ENCODE results near the gene TMEM185A. TPM values are rescaled to one million over a fixed set of nuclear protein-coding genes. Genes with fewer than 3 reads are reported as not detected.
"Not testable (repeated sequence)": the region's sequence is repeated elsewhere in the genome, so short reads cannot be mapped to it uniquely, and the experiment has no call there.

TMEM185A gene
- polyA plus RNA-seq (ENCODE audit: insufficient read length in 4 of 4), result 10 to 100 TPM; 40.8 to 57.4 (median 47.5) TPM

GRCh38 chrX:149631234-149632165 is at the start of gene TMEM185A:
Gene TMEM185A, minus strand, starts transcription at chrX:149631792. Its CDS starts 212 bp downstream, at chrX:149631580.
- DNase-seq (ENCODE audit: low read depth in 4 of 4, low spot score in 3 of 4), result peak in 3 of 4 donors; percentile 14 to 29 (median 18)

DNA sequence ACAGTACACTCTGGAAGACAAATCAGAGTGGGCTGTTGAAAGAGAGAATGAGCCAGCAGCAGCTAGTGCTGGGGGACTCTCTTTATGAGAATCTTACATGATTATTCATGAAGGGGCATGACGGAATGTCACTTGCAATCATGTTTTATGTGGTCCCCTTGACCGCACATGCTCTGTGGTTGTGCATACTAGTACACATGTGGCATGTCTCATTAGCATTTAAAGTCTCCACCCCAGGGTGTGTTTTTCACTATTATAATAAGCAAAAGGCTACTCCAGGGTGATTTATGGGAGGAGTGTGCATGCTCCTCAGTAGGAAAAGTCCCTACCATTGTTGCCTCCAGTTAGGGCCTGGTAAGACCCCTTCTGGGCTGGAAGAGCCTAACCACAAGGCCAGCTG is 49.6 kb upstream of the TMEM185A start:
- DNase-seq (ENCODE audit: low read depth in 4 of 4, low spot score in 3 of 4), result no peak

DNA sequence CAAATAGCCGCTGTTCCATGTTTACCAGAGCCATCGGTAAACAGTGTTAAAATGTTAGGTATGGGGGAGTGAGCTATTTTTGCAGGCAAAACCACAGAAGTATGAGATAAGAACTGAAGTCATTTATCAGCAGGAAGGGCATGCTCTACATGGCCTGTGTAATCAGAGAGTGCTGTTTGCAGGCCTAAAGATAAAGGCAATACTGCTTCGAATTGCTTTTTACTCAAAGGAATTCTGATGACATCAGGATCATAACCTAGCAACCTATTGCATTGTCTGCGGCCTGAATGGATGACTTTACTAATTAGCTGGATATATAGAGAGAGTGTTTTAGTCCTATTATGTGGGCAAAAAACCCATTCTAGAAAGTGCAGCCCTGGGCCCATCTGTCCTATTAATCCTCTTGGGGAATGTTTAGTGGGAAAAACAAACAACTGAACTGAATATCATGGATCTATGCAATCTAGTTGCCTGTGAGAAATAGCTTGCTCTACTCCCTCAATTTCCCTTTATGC is 47.6 kb upstream of the TMEM185A start:
- DNase-seq (ENCODE audit: low read depth in 4 of 4, low spot score in 3 of 4), result not testable (repeated sequence)

- DNase-seq (ENCODE audit: low read depth in 4 of 4, low spot score in 3 of 4), result not testable (repeated sequence)
Observed at GRCh38 chrX:149675554-149675953, 44.0 kb upstream of the TMEM185A start.

DNA sequence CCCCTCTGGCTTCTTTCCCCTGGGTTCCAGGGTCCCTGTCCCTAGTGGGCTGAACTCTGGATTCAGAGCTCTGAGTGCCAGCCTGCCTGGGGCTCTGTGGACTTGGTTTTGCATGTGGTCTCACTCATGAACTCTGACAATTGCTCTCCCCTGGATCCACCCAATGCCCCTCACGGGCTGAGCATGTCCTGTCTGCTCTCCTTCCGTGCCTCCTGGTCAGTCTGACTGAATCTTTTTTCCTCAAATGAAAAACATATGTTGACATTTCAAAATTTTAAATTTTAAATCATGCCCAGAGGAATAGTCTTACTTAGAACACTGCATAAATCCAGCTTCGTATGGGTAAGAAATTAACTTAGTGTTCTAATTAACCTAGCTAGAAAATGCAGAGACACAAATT is 43.5 kb upstream of the TMEM185A start:
- not testable (repeated sequence) for DNase-seq (ENCODE audit: low read depth in 4 of 4, low spot score in 3 of 4)

DNA sequence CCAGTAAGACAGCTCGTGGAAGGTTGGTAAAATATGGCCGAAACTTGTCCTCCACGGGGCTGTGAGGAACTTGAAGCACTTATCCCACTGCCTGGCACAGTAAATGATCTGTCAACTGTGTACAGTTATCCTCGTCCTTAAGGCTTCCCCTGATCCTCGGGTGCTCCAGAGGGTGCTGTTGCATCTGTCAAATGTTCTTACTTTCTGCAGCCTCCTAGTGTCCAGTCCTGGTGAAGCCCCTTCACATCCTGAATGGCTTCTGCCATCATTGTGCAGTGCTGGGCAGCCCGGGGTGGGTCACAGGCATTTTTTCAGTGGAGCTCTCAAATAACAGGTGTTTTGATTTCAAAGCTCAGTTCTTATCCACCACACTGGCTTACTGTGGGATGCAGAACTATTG is 29.0 kb upstream of the TMEM185A start:
- not testable (repeated sequence) for DNase-seq (ENCODE audit: low read depth in 4 of 4, low spot score in 3 of 4)

GRCh38 chrX:149656260-149656884 is 24.8 kb upstream of the TMEM185A start:
- not testable (repeated sequence) for DNase-seq (ENCODE audit: low read depth in 4 of 4, low spot score in 3 of 4)

GRCh38 chrX:149652232-149652981 is 20.8 kb upstream of the TMEM185A start:
- no peak for DNase-seq (ENCODE audit: low read depth in 4 of 4, low spot score in 3 of 4)

GRCh38 chrX:149650162-149650561 is 18.6 kb upstream of the TMEM185A start:
- DNase-seq (ENCODE audit: low read depth in 4 of 4, low spot score in 3 of 4), result no peak

- no peak for DNase-seq (ENCODE audit: low read depth in 4 of 4, low spot score in 3 of 4)
Observed at GRCh38 chrX:149648932-149649331, 17.3 kb upstream of the TMEM185A start.

- no peak for DNase-seq (ENCODE audit: low read depth in 4 of 4, low spot score in 3 of 4)
Observed at GRCh38 chrX:149647505-149647904, 15.9 kb upstream of the TMEM185A start.

DNA sequence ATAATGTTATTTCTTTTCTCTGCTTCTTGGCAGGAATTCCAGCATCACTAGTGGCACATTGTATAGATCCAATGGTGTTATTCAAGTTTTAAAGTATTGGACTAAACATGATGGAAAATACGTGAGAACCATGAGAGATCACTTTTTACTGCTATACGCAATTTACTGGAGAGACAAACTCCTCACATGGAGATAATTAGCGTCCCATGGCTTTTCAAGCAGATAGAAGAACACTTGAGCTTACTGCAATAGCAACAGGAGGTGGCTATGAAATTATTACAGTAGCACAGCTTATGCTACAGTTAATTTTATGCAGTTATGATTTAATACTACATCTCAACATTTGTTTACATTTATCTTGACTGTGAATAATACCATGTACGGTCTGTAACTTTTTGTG is 11.9 kb upstream of the TMEM185A start:
- no peak for DNase-seq (ENCODE audit: low read depth in 4 of 4, low spot score in 3 of 4)

- no peak for DNase-seq (ENCODE audit: low read depth in 4 of 4, low spot score in 3 of 4)
Observed at GRCh38 chrX:149641835-149642234, 10.2 kb upstream of the TMEM185A start.

DNA sequence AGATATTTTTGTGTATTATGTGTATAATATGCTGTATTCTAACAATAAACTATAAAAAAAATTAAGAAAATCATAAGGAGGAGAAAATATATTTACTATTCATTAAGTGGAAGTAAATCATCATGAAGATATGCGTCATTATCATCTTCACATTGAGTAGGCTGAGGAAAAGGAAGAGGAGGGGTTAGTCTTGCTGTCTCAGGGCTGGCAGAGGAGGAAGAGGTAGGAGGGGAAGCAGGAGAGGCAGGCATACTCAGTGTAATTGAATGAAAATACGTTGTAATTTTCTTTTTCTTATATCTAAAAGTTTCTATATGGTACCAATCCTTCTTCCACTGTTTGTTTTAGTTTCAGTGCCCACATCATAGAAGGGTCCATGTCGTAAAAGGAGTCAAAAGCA is 9.8 kb upstream of the TMEM185A start:
- DNase-seq (ENCODE audit: low read depth in 4 of 4, low spot score in 3 of 4), result no peak

DNA sequence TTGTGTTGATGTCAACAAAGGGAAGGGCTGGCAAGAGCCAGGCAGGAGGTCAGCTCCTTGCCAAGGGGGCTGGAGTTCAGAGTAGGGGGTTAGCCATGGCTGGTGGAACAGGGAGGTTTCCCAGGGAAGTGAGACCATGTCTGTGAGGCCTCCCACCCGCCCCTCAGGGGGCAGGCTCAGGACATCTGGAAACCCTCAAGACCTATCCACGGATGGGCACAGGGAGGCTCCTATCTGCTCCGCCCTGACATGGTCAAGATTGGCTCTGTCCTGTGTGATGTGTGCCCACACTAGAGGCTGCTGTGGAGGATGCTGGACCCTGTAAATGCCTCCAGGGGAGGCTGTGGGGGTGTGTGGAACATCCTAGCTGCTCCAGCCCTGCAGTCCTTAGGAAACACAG is 8.0 kb upstream of the TMEM185A start:
- no peak for DNase-seq (ENCODE audit: low read depth in 4 of 4, low spot score in 3 of 4)

- DNase-seq (ENCODE audit: low read depth in 4 of 4, low spot score in 3 of 4), result no peak
Observed at GRCh38 chrX:149638860-149639259, 7.3 kb upstream of the TMEM185A start.

DNA sequence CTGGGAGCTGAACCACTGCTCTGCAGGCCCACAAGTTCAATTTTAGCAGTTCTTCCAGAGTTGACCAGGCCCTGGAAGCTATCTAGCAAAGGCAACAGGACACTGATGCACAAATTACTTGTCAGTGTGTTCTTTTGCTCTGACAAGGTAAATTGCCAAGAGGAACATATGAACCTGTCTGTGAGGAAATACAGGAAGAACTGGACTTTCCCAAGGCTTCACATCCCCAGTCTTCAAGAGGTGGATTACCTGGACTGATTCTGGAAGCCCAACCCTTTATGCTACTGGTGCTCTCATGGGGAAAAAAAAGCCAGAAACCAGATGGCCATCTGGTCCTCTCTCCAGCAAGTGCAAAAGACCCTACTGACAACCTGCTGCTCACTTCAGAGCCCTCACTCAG is 1.9 kb upstream of the TMEM185A start:
- DNase-seq (ENCODE audit: low read depth in 4 of 4, low spot score in 3 of 4), result no peak

- peak in 1 of 4 donors; percentile 2 for DNase-seq (ENCODE audit: low read depth in 4 of 4, low spot score in 3 of 4)
Observed at GRCh38 chrX:149630681-149631233, 835 bp downstream of the TMEM185A start.

GRCh38 chrX:149629730-149630387 is 1.7 kb downstream of the TMEM185A start:
- no peak for DNase-seq (ENCODE audit: low read depth in 4 of 4, low spot score in 3 of 4)

DNA sequence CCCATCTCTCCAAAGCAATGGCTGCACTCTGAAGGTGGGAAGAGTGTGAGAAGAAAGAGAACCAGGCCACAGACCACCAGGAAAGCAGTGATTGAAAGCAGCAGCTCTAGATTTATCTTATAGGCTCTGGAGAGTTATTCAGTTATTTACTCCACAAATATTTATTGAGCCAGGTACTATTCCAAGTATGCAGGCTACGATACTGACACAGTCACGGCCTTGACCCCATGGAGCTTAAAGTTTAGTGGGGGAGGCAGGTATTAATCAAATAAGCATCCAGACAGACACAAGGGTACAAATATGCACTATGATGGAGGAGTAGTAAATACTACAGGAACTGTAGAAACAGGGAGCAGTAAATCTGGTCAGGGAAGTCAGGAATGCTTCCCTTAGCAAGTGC is 2.8 kb downstream of the TMEM185A start:
- DNase-seq (ENCODE audit: low read depth in 4 of 4, low spot score in 3 of 4), result no peak

Data from left renal pelvis (tissue), 4 donors.